Naive B cell (primary cell): ENCODE data around the gene USP20. TPM values are rescaled to one million over a fixed set of nuclear protein-coding genes. Genes with fewer than 3 reads are reported as not detected.

Source experiments
- ATAC-seq, 2 donors: fragments of 150-1000 bp; cut with Tn5 transposase; 2 replicates each; pipeline ENCODE4 v1.10.0; 2021; ENCODE audit warnings: low read depth in 2 of 2, mild to moderate bottlenecking in 2 of 2, moderate library complexity in 2 of 2
- DNase-seq: peaks from one replicate; pipeline ENCODE4 v3.0.0; 2022
- H3K27ac Mint-ChIP-seq, 6 donors: one replicate each; pipeline ENCODE4 v1.8.0; 2020 to 2022; ENCODE audit warnings: mild to moderate bottlenecking in 6 of 6, mixed read lengths in 6 of 6, moderate library complexity in 5 of 6, inconsistent platforms in 2 of 6
- H3K27me3 Mint-ChIP-seq, 3 donors: one replicate each; pipeline ENCODE4 v1.8.0; 2021 to 2022; ENCODE audit warnings: mixed read lengths in 3 of 3, mild to moderate bottlenecking in 1 of 3
- H3K36me3 Mint-ChIP-seq, 2 donors: one replicate each; pipeline ENCODE4 v1.8.0; 2020 to 2022; ENCODE audit warnings: mixed read lengths in 2 of 2, inconsistent platforms in 1 of 2, mild to moderate bottlenecking in 1 of 2
- H3K4me1 Mint-ChIP-seq, 3 donors: one replicate each; pipeline ENCODE4 v1.8.0; 2020 to 2022; ENCODE audit warnings: mixed read lengths in 3 of 3, inconsistent platforms in 1 of 3, mild to moderate bottlenecking in 1 of 3, moderate library complexity in 1 of 3
- H3K4me3 Mint-ChIP-seq, 8 donors: one replicate each; pipeline ENCODE4 v1.8.0; 2020 to 2022; ENCODE audit warnings: mild to moderate bottlenecking in 8 of 8, mixed read lengths in 8 of 8, moderate library complexity in 8 of 8, inconsistent platforms in 2 of 8
- H3K9me3 Mint-ChIP-seq, 7 donors: one replicate each; pipeline ENCODE4 v1.8.0; 2020 to 2022; ENCODE audit warnings: mixed read lengths in 7 of 7, mild to moderate bottlenecking in 5 of 7, inconsistent platforms in 2 of 7, moderate library complexity in 1 of 7
- polyA plus RNA-seq, 6 donors: library from polyadenylated mRNA; unstranded; fragments of 300-500 nt; fragmentation: Illumina TruSeq; gene quantifications; one replicate each; pipeline ENCODE4 v1.2.3, GENCODE V29; 2021; ENCODE audit warnings: low read depth in 6 of 6

USP20 gene
- polyA plus RNA-seq, 6 donors from 2014 or later, result 12.7 to 23.9 (median 14.9) TPM

DNA sequence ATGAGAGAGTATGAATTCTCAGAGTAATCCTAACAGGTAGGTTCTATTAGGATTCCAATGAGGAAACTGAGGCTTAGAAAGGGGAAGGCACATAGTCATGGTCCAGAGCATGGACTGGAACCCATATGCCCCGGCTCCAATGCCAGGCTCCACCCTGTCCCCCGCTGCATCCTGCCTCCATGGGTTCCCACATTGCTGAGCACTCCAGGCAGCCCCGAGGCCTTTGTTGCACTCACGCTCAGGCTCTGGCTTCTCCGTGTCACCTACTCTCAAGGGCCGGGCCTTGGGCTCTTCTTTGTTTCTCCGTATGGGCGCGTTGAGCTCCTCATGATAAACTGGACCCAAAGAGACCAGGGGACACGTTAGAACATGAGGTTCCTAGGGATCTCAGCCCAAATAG is 6.3 kb upstream of the USP20 start:
- Mint-ChIP-seq H3K4me3 (peak overlapping the region in 1 of 8 donors; percentile 15), H3K27me3 (no peaks in the 10 kb centered on the region), H3K9me3 (no peaks in the 10 kb centered on the region), H3K27ac (peak overlapping the region in 1 of 6 donors; percentile 32), H3K36me3 (peaks cover 0 to 9% of the 10 kb centered on the region in 2 donors), H3K4me1 (peaks cover 8 to 9% (median 9%) of the 10 kb centered on the region in 3 donors)
- DNase-seq, result no peak
- ATAC-seq, result no peak

DNA sequence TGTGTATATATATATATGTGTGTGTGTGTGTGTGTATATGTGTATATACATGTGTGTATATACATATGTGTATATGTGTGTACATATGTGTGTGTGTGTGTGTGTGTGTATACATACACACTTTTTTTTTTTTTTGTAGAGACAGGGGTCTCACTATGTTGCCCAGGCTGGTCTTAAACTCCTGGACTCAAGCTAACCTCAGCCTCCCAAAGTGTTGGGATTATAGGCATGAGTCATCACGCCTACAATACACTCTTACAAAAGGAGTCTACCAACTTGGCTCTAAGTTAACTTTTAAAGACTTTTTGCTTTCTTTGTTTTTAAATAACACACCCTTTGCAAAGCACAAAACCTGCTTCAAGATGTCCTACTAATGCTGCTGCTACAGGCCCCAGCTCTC is 2.3 kb upstream of the USP20 start:
- H3K4me3 Mint-ChIP-seq, result peak overlapping the region in 5 of 8 donors; percentile 25 to 98 (median 84)
- peaks cover 31 to 44% (median 43%) of the 10 kb centered on the region in 3 donors for H3K4me1 Mint-ChIP-seq
- peaks cover 0 to 9% of the 10 kb centered on the region in 2 donors for H3K36me3 Mint-ChIP-seq
- H3K9me3 Mint-ChIP-seq, result no peaks in the 10 kb centered on the region
- no peaks in the 10 kb centered on the region for H3K27me3 Mint-ChIP-seq
- ATAC-seq (no peak), DNase-seq (no peak)
- H3K27ac Mint-ChIP-seq, result peak overlapping the region in 5 of 6 donors; percentile 73 to 100 (median 78)

DNA sequence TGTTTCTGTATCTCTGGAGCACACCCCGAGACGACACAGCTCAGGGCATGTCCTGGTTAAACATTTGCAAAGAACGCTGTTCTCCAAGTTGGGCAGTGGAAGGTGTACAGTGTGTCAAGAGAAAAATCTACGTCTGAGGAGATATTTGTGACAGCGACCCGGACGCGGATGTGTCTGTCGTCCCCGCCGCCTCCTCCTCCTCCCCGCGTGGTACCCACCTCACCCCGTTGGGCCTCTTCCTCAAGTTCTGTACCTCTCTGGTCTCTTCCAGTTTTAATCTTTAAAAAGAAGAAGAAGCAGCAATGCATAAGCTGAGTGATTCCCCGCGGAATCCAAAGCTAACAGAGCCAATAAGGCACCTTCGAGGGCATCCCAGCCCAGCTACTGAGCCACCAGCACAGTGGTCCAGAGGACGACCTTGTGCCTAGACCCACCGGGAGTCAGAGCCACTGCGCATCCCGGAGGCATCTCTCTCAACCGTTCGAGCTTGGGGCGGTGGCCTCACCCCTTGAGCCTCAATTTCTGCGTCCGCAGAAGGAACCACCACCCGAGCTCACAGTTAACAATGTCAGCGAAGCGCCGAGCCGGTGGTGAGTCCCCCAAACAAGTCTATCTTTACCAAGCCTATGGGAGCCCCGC is 650 bp upstream of the USP20 start:
- Mint-ChIP-seq H3K9me3 (no peaks in the 10 kb centered on the region), H3K27me3 (no peaks in the 10 kb centered on the region), H3K4me1 (peaks cover 41 to 58% (median 54%) of the 10 kb centered on the region in 3 donors), H3K4me3 (peak overlapping the region; percentile 95 to 99 (median 97)), H3K27ac (peak overlapping the region; percentile 96 to 100 (median 98)), H3K36me3 (peaks cover 0 to 3% of the 10 kb centered on the region in 2 donors)
- DNase-seq (peak; percentile 36), ATAC-seq (peak; percentile 22 to 39)

DNA sequence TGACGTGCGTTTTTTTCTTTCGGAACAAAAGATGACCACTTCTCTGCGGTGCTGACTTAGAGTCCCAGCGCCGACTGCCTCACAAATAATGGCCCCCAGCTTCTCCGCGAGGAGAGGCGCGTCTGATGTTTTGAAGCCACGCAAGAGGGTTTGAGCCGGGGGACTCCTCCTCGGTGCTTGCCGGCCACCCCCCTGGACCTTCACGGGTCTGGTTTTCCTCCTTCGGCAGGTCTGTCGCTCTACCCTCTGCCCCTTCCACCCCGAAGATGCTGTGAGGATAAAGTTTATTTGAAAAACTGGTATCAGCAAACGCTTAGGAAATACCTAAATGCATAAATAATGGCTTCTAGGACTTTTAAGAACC is 584 bp downstream of the USP20 start:
- no peak for ATAC-seq

DNA sequence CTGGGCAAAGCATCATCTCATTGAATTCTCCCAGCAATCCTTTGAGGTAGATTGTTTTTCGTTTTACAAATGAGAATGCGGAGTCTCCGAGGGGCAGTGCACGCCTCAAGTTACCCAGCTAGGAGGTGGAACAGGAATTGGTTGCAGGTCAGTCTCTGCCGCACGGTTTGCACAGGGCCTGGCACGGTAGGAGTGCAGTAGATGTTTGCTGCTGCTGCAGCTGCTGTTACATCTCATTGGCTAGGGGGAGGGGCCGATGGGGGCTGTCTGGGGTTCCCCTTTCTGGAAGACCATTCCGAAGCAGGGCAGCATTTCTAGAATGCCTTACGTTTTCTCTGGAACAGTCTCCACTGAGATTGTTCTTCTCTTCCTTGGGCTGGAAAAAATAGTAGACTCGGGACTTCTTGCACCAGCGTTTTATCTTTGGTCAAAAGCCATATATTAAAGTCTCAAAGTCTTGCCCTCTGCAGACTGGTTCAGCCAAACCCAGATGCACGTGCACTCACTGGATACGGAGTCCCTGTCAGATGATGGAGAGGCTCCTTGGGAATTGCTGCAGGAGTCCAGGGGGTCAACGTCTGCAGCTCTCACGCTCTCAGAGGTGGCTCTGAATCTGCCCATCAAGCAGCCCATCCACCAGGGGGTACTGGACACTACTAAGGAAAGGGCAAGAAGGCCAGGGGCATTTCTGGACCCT is 1.2 kb downstream of the USP20 start:
- Mint-ChIP-seq H3K9me3 (no peaks in the 10 kb centered on the region), H3K4me3 (peak overlapping the region; percentile 92 to 98 (median 96)), H3K4me1 (peaks cover 41 to 62% (median 54%) of the 10 kb centered on the region in 3 donors), H3K27ac (peak overlapping the region; percentile 86 to 98 (median 96)), H3K36me3 (no peaks in the 10 kb centered on the region), H3K27me3 (no peaks in the 10 kb centered on the region)
- DNase-seq (peak; percentile 51), ATAC-seq (peak; percentile 14 to 20)

More for the DNA sequence above, 584 bp downstream of the USP20 start:
- peak; percentile 5 for DNase-seq
- no peaks in the 10 kb centered on the region for H3K36me3 Mint-ChIP-seq
- no peaks in the 10 kb centered on the region for H3K9me3 Mint-ChIP-seq
- H3K27ac Mint-ChIP-seq, result peak overlapping the region; percentile 86 to 98 (median 96)
- peak overlapping the region; percentile 92 to 98 (median 96) for H3K4me3 Mint-ChIP-seq
- H3K27me3 Mint-ChIP-seq, result no peaks in the 10 kb centered on the region
- peaks cover 41 to 58% (median 54%) of the 10 kb centered on the region in 3 donors for H3K4me1 Mint-ChIP-seq

DNA sequence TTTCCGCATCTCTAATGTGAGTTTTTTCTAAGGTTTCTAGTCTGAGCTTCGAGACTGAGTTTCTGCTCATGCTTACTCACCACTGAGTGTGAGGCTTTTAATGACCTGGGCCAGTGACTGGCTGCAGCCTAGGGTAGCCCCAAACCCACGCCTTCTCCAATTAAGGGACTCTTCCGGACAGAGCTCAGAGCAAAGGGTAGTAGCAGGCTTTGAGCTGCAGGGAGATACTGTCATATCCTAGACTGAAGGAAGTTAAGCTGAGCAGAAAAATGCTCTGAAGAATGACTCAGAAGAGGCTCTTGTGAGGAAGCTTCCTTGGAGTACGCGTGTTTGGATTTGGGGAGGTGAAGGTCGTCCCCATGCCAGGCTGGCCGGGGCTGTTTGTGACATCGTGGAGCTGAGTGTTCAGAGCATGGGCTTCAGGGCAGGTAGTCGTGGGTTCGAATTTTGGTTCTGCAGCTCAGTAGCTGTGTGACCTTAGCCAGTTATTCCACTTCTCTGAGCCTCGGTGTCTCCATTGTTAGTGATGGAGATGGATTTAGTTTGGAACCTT is 3.5 kb downstream of the USP20 start:
- Mint-ChIP-seq H3K4me3 (peak overlapping the region in 1 of 8 donors; percentile 21), H3K27me3 (no peaks in the 10 kb centered on the region), H3K27ac (peak overlapping the region in 4 of 6 donors; percentile 25 to 50 (median 37)), H3K4me1 (peaks cover 36 to 55% (median 47%) of the 10 kb centered on the region in 3 donors), H3K9me3 (no peaks in the 10 kb centered on the region), H3K36me3 (no peaks in the 10 kb centered on the region)
- no peak for ATAC-seq
- DNase-seq, result no peak

DNA sequence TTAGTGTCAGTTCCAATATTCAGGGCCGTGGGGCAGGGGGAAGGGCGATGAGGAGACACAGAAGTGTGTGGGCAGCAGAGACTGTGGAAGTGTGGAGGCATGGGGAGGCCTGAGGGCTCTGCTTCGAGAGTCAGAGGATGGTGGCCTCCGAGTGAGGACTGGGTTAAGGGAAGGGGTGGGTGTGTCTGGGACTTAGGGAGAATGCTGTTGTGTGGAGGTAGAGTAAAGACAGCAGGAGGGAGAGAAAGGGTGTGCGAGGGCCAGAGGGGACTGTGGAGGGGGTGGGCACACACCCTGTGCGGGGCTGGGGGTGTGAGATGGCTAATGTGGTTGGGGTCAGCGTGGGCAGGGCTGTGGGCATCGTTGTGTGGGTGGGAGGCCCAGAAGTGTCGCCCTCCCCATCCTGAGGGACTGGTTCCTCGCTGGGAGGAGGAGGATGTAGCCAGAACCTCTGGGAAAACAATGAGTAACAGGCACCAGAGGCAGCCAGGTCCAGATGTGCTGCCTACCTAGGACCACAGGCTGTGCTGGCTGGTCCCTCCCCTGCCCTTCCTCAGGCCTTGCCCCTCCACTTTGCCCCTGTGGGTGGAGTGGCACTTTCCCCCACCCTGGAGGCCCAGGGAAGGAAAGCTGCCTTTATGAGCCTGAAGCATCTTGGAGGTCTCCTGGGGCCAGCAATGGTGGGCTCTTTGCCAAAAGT is 4.2 kb downstream of the USP20 start:
- peaks cover 30 to 48% (median 40%) of the 10 kb centered on the region in 3 donors for H3K4me1 Mint-ChIP-seq

DNA sequence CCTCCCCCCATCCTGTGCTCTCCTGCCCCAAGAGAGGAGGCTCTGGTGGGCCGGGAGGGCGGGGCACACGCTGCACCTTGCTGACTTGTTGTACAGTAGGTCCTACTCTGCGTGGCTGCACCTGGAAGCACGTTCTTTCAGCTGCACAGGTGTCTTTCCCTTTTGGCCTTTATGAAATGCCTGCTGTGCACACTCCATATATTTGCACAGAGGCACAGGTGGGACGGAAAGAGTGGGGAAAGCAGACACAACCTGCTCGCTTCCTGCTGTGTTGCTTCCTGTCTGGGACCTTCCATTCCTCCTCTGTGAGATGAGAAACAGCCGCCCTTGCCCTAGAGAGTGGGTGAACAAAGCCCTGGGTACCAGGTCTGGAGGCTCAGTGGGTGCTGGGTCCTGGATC is 4.8 kb downstream of the USP20 start:
- no peaks in the 10 kb centered on the region for H3K27me3 Mint-ChIP-seq
- no peaks in the 10 kb centered on the region for H3K9me3 Mint-ChIP-seq
- ATAC-seq, result no peak
- H3K4me3 Mint-ChIP-seq, result peak overlapping the region in 1 of 8 donors; percentile 45
- H3K4me1 Mint-ChIP-seq, result peaks cover 24 to 45% (median 35%) of the 10 kb centered on the region in 3 donors
- H3K27ac Mint-ChIP-seq, result peak overlapping the region in 1 of 6 donors; percentile 26
- no peaks in the 10 kb centered on the region for H3K36me3 Mint-ChIP-seq
- no peak for DNase-seq

More for the DNA sequence above, 4.2 kb downstream of the USP20 start:
- H3K27me3 Mint-ChIP-seq, result no peaks in the 10 kb centered on the region
- H3K36me3 Mint-ChIP-seq, result no peaks in the 10 kb centered on the region
- DNase-seq (no peak), ATAC-seq (no peak)
- no peaks in the 10 kb centered on the region for H3K9me3 Mint-ChIP-seq
- no peak overlapping the region for H3K4me3 Mint-ChIP-seq
- peak overlapping the region in 3 of 6 donors; percentile 48 to 82 (median 50) for H3K27ac Mint-ChIP-seq

DNA sequence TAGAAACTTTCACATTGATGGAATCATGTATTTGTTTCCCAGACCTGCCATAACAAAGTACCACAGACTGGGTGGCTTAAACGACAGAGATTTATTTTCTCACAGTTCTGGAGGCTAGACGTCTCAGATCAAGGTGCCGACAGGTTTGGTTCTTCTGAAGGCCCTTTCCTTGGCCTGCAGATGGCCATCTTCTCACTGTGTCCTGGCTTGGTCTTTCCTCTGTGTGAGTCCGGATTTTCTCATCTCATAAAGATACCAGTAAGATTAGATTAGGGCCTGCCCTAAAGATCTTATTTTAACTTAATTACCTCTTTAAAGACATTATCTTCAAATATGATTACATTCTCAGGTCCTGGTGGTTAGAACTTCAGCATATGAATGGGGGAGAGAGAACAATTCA is 5.8 kb downstream of the USP20 start:
- Mint-ChIP-seq H3K4me3 (peak overlapping the region in 1 of 8 donors; percentile 43), H3K36me3 (no peaks in the 10 kb centered on the region), H3K27ac (peak overlapping the region in 1 of 6 donors; percentile 54), H3K9me3 (no peaks in the 10 kb centered on the region), H3K27me3 (no peaks in the 10 kb centered on the region), H3K4me1 (peaks cover 25 to 46% (median 35%) of the 10 kb centered on the region in 3 donors)
- DNase-seq, result no peak
- no peak for ATAC-seq

DNA sequence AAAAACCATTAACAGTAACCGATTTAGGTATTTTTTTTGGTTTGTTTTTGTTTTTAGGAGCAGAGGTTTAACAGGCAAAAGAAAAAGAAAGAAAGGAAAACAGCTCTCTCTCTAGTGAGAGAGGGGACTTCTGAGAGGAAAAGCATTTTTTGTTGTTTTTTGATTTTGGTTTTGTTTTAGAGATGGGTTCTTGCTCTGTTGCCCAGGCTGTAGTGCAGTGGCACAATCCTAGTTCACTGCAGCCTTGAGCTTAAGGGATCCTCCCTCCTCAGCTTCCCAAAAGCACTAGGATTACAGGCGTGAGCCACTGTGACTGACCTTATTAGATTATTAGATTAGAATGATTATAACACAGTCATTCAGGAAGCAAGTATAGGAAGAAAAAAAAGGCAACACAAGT is 10.1 kb downstream of the USP20 start:
- Mint-ChIP-seq H3K4me1 (peaks cover 3 to 13% (median 7%) of the 10 kb centered on the region in 3 donors), H3K27ac (peak overlapping the region in 5 of 6 donors; percentile 2 to 73 (median 56))
- no peak for ATAC-seq

DNA sequence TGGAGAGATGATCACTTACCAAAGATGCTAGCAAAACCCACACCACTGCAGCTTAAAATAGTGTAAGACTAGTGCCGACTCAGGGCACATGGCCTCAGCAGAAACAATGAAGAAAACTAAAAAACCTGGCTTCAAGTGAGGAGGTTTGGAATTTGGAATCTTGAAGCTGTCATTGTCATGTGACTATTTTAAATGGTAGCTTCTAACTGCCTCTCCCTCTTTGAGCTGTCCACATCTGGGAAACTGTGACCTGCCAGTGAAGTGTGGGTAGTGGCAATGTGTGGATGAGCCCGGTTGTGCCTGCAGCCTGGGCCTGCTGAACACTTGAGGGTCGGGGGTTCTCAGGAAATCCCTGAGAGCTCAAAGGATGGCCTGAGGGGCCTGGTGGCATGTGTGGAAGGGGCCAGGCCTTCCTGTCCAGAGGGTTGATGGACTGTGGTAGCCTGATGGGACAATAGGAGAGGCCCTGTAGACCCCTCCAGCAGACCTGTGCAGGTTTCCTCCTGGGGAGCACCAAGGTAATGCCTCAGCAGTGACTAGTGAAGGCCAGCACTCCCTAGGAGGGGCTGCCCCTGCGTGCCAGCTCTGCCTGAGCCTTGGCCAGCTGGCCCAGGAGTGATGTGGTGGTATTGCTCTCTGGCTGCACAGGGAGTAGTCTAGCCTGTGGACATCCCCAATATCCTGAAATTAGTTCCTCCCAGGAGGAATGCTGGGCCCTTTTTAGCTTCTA is 13.6 kb downstream of the USP20 start:
- peaks cover 7 to 14% (median 9%) of the 10 kb centered on the region in 3 donors for H3K4me1 Mint-ChIP-seq
- H3K4me3 Mint-ChIP-seq, result no peak overlapping the region
- ATAC-seq, result no peak
- H3K27ac Mint-ChIP-seq, result no peak overlapping the region
- no peak for DNase-seq
- no peaks in the 10 kb centered on the region for H3K9me3 Mint-ChIP-seq
- no peaks in the 10 kb centered on the region for H3K27me3 Mint-ChIP-seq
- peaks cover 20% of the 10 kb centered on the region in 2 donors for H3K36me3 Mint-ChIP-seq

More for the DNA sequence above, 10.1 kb downstream of the USP20 start:
- Mint-ChIP-seq H3K36me3 (no peaks in the 10 kb centered on the region), H3K4me3 (no peak overlapping the region), H3K9me3 (no peaks in the 10 kb centered on the region), H3K27me3 (no peaks in the 10 kb centered on the region)
- DNase-seq, result no peak

DNA sequence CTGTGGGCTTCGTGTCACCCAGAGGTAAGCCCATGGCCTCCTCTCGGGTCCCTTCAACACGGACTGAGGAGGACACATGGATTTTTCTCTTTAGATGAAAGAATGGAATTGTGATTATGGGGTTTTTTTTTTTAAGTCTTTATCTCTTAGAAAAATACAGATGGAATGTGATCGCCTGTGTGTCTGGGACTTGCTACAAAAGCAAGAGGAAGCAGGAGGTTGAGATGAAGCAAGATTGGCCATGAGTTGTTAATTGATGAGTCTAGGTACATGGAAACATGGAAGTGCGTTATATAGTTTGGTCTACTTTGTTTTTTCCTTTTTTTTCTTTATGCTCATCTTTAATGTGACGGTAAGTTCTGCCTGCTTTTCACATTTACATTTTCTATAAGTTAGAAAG is 14.6 kb downstream of the USP20 start:
- Mint-ChIP-seq H3K4me1 (peaks cover 7 to 14% (median 8%) of the 10 kb centered on the region in 3 donors), H3K27me3 (no peaks in the 10 kb centered on the region), H3K27ac (no peak overlapping the region), H3K36me3 (peaks cover 28 to 29% of the 10 kb centered on the region in 2 donors), H3K9me3 (no peaks in the 10 kb centered on the region), H3K4me3 (no peak overlapping the region)
- DNase-seq (no peak), ATAC-seq (no peak)
